Right forelimb (tissue), 1 donor: ENCODE data around the gene RPL7A.
A peak's percentile ranks its signal among the peaks of the same experiment; 100 is the strongest.
"Not testable (repeated sequence)": the region's sequence is repeated elsewhere in the genome, so short reads cannot be mapped to it uniquely, and the experiment has no call there.

ENCODE experiments used
- DNase-seq: peaks from one replicate; pipeline ENCODE4 v3.0.0-alpha.2; 2018

Gene RPL7A

DNA sequence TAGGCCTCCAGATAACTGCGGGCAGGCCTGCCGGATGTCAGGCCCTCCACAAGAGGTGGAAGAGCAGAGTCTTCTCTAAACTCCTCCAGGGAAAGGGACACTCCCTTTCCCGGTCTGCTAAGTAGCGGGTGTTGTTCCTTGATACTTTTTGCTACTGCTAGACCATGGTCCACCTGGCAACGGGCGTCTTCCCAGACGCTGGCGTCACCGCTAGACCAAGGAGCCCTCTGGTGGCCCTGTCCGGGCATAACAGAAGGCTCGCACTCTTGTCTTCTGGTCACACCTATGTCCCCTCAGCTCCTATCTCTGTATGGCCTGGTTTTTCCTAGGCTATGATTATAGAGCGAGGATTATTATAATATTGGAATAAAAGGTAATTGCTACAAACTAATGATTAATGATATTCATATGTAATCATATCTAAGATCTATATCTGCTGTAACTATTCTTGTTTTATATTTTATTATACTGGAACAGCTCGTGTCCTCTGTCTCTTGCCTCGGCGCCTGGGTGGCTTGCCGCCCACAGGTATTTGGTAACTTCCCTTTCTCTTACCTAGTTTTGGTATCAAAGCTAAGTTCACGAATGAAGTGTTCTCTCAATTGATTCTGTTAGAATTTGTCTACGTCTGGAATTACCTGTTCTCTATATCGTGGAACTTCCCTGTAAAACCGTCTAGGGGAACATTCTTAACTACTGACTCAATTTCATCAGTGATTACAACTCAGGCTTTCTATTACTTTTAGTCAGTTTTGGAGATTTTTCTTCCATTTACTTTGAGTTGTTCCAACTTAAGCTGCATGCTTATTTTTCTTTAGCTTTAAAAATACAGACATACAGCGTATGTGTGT, 18.5 kb upstream of the RPL7A start:
- peak; percentile 43 for DNase-seq

- DNase-seq: peak; percentile 28
These were observed 16.8 kb upstream of the RPL7A start for GRCh38 chr9:133331221-133331620.

GRCh38 chr9:133331641-133332380, 16.2 kb upstream of the RPL7A start:
- peak; percentile 32 for DNase-seq

DNA sequence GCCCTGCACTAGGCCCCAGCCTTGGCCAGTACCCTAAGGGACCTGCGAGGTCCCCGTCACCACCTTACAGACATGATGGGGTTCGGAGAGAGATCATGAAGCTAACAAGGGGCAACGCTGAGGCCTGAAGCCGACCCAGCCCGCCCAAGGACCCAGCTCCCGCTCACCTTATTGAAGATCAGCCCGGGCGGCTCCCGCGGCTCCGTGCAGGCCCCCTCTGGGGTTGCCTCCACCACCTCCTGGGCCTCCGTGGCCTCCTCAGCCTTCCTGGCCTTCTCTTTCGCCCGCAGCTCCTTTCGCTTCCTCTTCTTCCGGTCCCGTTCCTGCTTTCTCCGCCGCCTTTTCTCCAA, 15.7 kb upstream of the RPL7A start:
- peak; percentile 30 for DNase-seq

DNA sequence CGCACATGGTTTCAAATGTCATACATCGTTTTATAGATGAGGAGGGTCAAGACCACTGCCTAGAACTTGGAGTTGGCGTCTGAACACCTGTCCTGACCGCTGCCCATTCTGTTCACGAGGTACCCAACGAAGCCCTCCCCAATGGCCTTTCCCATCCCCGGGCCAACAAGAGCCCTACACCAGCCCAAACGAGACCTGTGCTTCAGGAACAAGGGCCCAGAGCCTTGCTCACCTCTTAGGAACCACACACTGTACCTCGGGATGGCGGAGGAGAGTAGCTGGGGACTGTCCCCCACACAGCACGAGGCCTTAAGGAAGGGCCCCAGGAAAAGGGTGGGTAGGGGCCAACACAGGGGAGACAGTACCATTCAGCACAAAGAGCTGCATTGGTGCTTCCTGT, 15.0 kb upstream of the RPL7A start:
- peak; percentile 12 for DNase-seq

DNA sequence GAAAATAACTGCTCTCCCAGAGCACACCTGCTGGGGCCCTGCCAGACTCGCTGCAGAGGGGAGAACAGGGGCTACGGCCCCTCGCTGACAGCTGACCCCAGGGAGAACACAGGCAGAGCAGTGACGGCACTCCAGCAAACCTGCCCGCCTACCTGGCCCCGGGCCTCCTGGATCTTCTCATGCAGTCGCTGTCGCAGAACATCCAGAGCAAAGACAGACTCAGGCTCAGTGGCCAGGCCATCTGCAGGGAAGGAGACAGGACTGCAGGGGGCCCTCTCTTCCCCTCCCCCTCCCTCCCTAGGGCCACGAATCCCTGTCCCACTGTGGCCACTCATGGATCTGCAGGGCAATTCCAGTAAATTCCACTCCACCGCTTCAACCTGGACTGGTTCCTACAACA, 14.5 kb upstream of the RPL7A start:
- no peak for DNase-seq

- DNase-seq: no peak
These were observed 13.9 kb upstream of the RPL7A start for GRCh38 chr9:133334161-133334560.

- not testable (repeated sequence) for DNase-seq
These were observed 13.1 kb upstream of the RPL7A start for GRCh38 chr9:133334888-133335287.

- peak; percentile 93 for DNase-seq
These were observed 11.8 kb upstream of the RPL7A start, which contains the start of gene SURF6 for GRCh38 chr9:133335924-133336811. Gene SURF6 (minus strand): TSS chr9:133336188. CDS start chr9:133336132, 56 bp downstream.

GRCh38 chr9:133339641-133340040, 8.4 kb upstream of the RPL7A start:
- no peak for DNase-seq

DNA sequence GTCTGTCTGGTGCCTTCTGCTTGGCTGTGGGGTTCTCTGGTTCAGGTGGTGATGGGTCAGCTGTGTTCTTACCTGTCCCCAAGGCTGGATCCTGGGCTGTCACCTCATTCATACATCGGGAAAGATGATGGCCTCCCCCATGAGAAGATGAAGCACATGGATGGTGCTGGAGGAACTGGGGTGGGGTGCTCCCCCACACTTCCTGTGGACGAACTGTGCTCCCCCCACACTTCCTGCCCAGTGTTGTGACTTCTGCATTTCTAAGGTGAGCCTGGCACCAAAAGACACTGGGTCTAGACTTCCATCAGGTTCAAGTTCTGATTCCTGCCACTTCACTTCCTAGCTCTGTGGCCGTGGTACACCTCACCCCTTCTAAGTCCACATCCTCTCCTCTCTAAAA, 7.8 kb upstream of the RPL7A start:
- DNase-seq: no peak

- DNase-seq: no peak
These were observed 7.1 kb upstream of the RPL7A start for GRCh38 chr9:133340916-133341315.

DNA sequence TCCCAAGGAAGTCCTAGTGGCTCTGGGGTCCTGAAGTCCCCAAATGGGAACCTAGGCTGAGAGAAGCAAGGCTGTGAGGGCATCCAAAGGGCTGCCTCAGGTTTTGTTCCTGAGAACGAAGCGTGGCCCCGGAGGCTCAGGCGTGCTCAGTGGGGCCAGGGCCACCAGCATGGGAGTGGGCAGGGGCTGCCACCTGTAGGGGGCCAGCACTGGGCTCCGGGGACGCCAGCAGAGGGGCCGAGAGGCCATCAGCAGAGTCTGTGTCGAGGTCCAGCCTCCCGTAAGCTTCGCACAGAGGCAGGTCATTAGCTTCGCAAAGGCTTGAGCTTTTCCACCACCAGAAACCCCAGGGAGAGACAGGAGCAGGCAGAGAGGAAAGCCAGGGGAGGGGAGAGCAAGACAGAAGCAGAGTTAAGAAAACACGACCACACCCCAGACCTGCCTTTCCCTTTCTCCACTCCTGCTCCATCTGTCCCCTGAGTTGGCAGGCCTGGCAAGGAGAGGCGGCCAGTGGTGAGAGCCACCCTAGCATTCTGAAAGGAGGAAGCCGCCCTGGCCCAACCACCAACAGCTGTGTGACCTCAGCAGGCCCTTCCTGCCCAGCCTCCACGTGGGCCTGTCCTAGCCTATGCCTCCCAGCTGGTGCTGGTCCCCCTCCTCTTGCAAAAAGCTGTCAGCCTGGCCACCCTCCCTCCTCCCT, 6.5 kb upstream of the RPL7A start:
- DNase-seq: no peak

GRCh38 chr9:133342069-133342406, 6.0 kb upstream of the RPL7A start:
- no peak for DNase-seq

- no peak for DNase-seq
These were observed 5.4 kb upstream of the RPL7A start for GRCh38 chr9:133342570-133342969.

DNA sequence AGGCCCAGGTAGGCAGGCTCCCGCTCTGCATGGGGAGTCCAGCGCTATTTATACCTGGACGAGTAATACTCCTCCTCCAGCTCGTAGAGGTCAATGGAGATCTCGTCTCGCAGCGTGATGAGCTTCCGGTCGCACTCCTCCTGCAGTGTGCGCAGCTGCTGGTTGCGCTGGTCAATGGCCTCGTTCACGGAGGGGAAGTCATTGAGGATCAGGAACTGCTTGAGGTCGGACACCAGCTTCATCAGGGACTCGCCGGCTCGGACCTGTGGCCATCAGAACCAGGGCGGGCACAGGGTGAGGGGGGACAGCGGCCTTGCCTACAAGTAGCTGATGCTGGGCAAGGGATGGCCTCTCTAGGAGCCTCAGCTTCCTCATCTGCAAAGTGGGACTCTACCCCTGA, 3.9 kb upstream of the RPL7A start:
- DNase-seq: no peak

- DNase-seq: no peak
These were observed 3.0 kb upstream of the RPL7A start for GRCh38 chr9:133344979-133345378.

- no peak for DNase-seq
These were observed 2.4 kb upstream of the RPL7A start for GRCh38 chr9:133345596-133345995.

GRCh38 chr9:133346021-133346785, 1.8 kb upstream of the RPL7A start:
- no peak for DNase-seq

- no peak for DNase-seq
These were observed 468 bp upstream of the RPL7A start for GRCh38 chr9:133347515-133347984.

DNA sequence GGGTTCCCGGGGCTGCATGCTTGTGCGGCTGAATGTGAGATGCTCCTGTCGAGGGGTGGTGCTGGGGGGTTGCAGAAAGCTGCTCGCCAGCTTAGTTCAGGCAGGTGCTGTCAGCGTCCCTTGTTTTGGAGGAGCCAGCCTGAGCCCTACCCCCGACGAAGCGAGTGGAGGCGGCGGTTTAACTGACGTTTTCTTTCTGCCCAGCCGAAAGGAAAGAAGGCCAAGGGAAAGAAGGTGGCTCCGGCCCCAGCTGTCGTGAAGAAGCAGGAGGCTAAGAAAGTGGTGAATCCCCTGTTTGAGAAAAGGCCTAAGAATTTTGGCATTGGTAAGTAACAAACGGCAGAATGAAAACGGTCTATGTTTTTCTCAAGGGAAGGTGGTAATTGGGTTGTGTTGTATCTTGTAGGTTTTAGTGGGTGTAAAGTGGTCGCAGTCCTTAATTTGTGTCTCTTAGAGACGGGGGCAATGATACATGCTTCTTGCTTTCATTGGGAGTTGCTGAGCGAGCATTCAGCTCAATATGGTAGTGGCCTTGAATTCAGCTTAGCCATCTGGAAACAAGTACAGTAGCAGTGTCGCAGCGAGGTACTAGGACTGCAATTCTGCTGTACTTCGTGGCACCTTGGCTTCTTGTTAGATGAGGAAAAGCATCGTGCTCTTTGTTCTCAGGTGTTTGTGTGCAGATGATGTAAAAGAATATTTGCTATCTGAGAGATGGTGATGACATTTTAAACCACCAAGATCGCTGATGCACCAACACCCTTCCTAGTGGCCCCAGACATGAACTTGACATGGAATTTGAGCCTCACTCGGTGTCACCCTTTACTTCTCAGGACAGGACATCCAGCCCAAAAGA, 928 bp downstream of the RPL7A start:
- DNase-seq: no peak
